GM20000 (cell line): Measurements from ENCODE around the gene CDK4.
A peak's percentile ranks its signal among the peaks of the same experiment; 100 is the strongest.

ENCODE experiments used
- DNase-seq: peaks from one replicate; pipeline ENCODE4 v3.0.0; 2012; ENCODE audit warnings: low spot score
- TF ChIP-seq, protein P1 (sequence below): IDR thresholded peaks from 2 replicates; pipeline ENCODE4 v1.5.1; 2012; ENCODE audit warnings: mild to moderate bottlenecking, control low read depth; ENCODE audit errors: extremely low read depth, missing control alignments

Gene CDK4

GRCh38 chr12:57732270-57732669, 19.8 kb downstream of the CDK4 start:
- no peak for DNase-seq
- TF ChIP-seq, protein P1, sequence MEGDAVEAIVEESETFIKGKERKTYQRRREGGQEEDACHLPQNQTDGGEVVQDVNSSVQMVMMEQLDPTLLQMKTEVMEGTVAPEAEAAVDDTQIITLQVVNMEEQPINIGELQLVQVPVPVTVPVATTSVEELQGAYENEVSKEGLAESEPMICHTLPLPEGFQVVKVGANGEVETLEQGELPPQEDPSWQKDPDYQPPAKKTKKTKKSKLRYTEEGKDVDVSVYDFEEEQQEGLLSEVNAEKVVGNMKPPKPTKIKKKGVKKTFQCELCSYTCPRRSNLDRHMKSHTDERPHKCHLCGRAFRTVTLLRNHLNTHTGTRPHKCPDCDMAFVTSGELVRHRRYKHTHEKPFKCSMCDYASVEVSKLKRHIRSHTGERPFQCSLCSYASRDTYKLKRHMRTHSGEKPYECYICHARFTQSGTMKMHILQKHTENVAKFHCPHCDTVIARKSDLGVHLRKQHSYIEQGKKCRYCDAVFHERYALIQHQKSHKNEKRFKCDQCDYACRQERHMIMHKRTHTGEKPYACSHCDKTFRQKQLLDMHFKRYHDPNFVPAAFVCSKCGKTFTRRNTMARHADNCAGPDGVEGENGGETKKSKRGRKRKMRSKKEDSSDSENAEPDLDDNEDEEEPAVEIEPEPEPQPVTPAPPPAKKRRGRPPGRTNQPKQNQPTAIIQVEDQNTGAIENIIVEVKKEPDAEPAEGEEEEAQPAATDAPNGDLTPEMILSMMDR = no peak

- TF ChIP-seq, protein P1 = no peak
- no peak for DNase-seq
Observed at GRCh38 chr12:57731411-57732080, 20.6 kb downstream of the CDK4 start.

GRCh38 chr12:57730336-57731067, 21.6 kb downstream of the CDK4 start:
- TF ChIP-seq, protein P1 = no peak
- no peak for DNase-seq

- TF ChIP-seq, protein P1 = no peak
- DNase-seq = peak; percentile 13
Observed at GRCh38 chr12:57729321-57729844, 22.7 kb downstream of the CDK4 start.

DNA sequence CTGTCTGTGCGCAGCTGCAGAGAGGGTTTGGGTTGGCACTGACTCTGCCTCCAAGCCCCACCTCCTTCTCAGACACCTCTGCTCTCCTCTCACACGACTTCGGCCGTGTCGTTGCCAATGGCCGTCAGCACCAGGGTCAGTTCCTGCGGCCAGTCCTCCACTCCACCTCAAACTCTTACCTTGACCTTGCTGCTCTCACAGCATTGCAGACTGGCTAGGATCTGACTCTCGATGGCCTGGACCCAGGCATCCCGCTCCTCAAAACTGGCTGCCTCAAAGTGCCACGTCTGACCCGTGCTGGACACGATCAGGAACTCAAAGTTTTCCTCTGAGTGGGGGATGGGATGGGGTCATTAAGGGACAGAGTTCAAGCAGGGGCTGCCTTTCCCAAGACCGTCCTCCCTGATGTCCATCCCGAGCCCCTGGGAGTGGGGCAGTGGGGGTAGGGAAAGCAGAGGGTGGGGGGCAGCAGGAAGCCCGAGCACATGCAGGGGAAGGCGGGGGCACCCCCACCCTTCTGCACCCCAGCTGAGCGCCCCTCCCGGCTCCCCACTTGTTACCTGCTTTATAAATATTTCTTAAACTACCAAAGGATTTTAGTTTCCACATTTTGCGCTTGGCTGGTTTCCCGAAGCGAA, 24.2 kb downstream of the CDK4 start:
- TF ChIP-seq, protein P1 = no peak
- DNase-seq = no peak

- TF ChIP-seq, protein P1 = no peak
- peak; percentile 36 for DNase-seq
Observed at GRCh38 chr12:57726884-57727757, 25.0 kb downstream of the CDK4 start.
